Lower leg skin (tissue), 4 donors: ENCODE data around the gene LIMK1. TPM values are rescaled to one million over a fixed set of nuclear protein-coding genes. Genes with fewer than 3 reads are reported as not detected.

Experiments
- DNase-seq, 2 donors: peaks; one replicate each; pipeline ENCODE4 v3.0.0-alpha.2; 2019; ENCODE audit warnings: low spot score in 2 of 2
- H3K4me3 ChIP-seq: fragments of 200-600 bp; sonication (generic); 2 replicates; pipeline ENCODE4 v1.5.1; 2017; ENCODE audit warnings: mild to moderate bottlenecking, low read depth; ENCODE audit not compliant: poor library complexity, severe bottlenecking
- POLR2A ChIP-seq, 2 donors: fragments of 450-650 bp; IDR thresholded peaks; one replicate each; pipeline ENCODE4 v1.6.1; 2016 to 2017; ENCODE audit warnings: antibody characterized with exemption in 2 of 2, mild to moderate bottlenecking in 1 of 2, moderate library complexity in 1 of 2
- WGBS, 2 donors: methylation state at CpG; one replicate each; pipeline ENCODE4 v1.1.5; 2018; 5-methylcytosine and 5-hydroxymethylcytosine counted together
- intact Hi-C: fragments of 100-400 bp; cut with DNase I; formaldehyde crosslinking; loops from one replicate; pipeline ENCODE4 v1.15.0; 2023; ENCODE audit warnings: low total_unique reads
- total RNA-seq, 4 donors: library from RNA; depleted of rRNA; stranded (reverse); fragments of >200 nt; gene quantifications; one replicate each; pipeline ENCODE4 v1.1.0, GENCODE V29; 2016
- TF ChIP-seq, protein P1 (sequence below), 3 donors: fragments of 450-650 bp; IDR thresholded peaks; one replicate each; pipeline ENCODE4 v1.5.1; 2016; ENCODE audit warnings: antibody characterized with exemption in 3 of 3, mild to moderate bottlenecking in 3 of 3, moderate library complexity in 2 of 3

Gene LIMK1
- total RNA-seq, 4 donors from 2014 or later: 7.7 to 19.5 (median 14.6) TPM

GRCh38 chr7:74052628-74053027 lies 31.0 kb upstream of the LIMK1 start:
- TF ChIP-seq POLR2A (IDR thresholded peaks at IDR 0.05): no peak
- TF ChIP-seq, protein P1, sequence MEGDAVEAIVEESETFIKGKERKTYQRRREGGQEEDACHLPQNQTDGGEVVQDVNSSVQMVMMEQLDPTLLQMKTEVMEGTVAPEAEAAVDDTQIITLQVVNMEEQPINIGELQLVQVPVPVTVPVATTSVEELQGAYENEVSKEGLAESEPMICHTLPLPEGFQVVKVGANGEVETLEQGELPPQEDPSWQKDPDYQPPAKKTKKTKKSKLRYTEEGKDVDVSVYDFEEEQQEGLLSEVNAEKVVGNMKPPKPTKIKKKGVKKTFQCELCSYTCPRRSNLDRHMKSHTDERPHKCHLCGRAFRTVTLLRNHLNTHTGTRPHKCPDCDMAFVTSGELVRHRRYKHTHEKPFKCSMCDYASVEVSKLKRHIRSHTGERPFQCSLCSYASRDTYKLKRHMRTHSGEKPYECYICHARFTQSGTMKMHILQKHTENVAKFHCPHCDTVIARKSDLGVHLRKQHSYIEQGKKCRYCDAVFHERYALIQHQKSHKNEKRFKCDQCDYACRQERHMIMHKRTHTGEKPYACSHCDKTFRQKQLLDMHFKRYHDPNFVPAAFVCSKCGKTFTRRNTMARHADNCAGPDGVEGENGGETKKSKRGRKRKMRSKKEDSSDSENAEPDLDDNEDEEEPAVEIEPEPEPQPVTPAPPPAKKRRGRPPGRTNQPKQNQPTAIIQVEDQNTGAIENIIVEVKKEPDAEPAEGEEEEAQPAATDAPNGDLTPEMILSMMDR (IDR thresholded peaks at IDR 0.05): no peak
- intact Hi-C loops: no loop called here
- 79 to 89% methylated on average over 1 of the region's 1 CpG for WGBS, 2 donors
- H3K4me3 ChIP-seq: no peak overlapping the region
- no peak for DNase-seq

DNA sequence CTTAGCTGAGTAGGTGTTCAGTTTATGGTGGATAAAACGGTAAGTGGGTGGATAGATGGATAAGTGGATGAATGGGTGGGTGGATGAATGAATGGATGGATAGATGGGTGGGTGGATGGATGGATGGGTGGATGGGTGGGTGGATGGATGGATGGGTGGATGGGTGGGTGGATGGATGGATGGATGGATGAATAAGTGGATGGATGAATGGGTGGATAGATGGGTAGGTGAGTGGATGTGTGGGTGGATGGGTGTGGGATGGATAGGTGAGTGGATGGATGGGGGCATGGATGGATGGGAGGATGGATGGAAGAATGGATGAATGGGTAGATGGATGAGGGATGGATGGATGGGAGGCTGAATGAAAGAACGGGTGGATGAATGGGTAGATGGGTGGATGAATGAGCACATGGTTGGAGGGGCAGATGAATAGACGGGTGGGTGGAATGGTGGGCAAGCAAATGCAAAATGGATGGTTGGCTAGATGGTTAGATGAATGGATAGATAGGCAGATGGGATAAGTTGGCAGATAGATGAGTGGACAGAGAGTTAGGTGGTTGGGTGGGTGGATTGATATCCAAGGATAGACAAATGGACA lies 29.9 kb upstream of the LIMK1 start:
- no peak for DNase-seq
- 87 to 94% methylated on average over 3 of the region's 3 CpGs for WGBS, 2 donors
- H3K4me3 ChIP-seq: no peak overlapping the region
- TF ChIP-seq, protein P1 (IDR thresholded peaks at IDR 0.05): no peak
- TF ChIP-seq POLR2A (IDR thresholded peaks at IDR 0.05): no peak
- intact Hi-C loops: no loop called here

DNA sequence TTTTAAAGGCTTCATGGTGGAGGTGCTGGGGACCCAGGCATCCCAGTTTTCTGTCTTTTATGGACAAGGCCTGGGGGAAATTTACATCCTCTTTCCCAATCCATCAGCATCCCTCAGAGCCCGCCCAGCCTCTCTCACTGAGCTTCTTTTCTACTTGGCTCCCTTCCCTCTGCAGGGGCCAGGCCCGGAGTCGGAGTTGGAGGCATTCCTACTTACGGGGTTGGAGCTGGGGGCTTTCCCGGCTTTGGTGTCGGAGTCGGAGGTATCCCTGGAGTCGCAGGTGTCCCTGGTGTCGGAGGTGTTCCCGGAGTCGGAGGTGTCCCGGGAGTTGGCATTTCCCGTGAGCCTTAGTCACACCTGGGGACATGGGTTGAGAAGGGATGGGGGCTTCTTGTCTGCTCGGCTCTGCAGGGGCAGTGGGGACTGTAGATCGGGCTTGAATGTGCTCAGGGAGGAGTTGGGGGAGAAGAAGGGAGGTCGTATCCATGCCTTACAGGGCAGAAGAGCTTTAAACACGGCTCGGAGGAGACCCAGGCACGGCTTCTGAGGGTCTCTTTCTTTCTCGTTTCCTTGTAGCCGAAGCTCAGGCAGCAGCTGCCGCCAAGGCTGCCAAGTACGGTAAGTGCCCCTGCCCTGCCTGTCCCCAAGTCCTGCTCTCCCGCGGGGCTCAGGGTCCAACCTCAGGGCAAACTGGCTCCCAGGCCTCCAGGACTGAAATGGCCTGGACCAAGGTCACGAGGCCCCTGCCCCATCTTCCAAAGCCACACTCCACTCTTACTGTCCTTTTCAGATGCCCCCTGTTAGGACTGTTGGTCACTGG lies 27.3 kb upstream of the LIMK1 start:
- H3K4me3 ChIP-seq: no peak overlapping the region
- no peak for TF ChIP-seq POLR2A (IDR thresholded peaks at IDR 0.05)
- TF ChIP-seq, protein P1 (IDR thresholded peaks at IDR 0.05): no peak
- 82 to 83% methylated on average over 25 to 26 of the region's 26 CpGs for WGBS, 2 donors
- intact Hi-C loops: no loop called here
- DNase-seq: no peak

- intact Hi-C loops: no loop called here
- no peak for DNase-seq
- WGBS, 2 donors: 63 to 69% methylated on average over 11 of the region's 11 CpGs
- TF ChIP-seq, protein P1 (IDR thresholded peaks at IDR 0.05): no peak
- no peak for TF ChIP-seq POLR2A (IDR thresholded peaks at IDR 0.05)
- H3K4me3 ChIP-seq: no peak overlapping the region
Observed at GRCh38 chr7:74057216-74057925, 26.2 kb upstream of the LIMK1 start.

- intact Hi-C loops: no loop called here
- no peak for TF ChIP-seq POLR2A (IDR thresholded peaks at IDR 0.05)
- TF ChIP-seq, protein P1 (IDR thresholded peaks at IDR 0.05): no peak
- WGBS, 2 donors: 91 to 95% methylated on average over 1 of the region's 1 CpG
- no peak overlapping the region for H3K4me3 ChIP-seq
- no peak for DNase-seq
Observed at GRCh38 chr7:74057987-74058386, 25.6 kb upstream of the LIMK1 start.
